Fibroblast of skin of left quadriceps (primary cell): Measurements from ENCODE around the gene KRTAP2-3.
"Not testable (repeated sequence)": the region's sequence is repeated elsewhere in the genome, so short reads cannot be mapped to it uniquely, and the experiment has no call there.

ENCODE experiments used
- DNase-seq, 2 experiments: peaks; one replicate each; pipeline ENCODE4 v3.0.0-alpha.2; 2013; ENCODE audit warnings: low read depth in 2 of 2

The KRTAP2-3 gene

DNA sequence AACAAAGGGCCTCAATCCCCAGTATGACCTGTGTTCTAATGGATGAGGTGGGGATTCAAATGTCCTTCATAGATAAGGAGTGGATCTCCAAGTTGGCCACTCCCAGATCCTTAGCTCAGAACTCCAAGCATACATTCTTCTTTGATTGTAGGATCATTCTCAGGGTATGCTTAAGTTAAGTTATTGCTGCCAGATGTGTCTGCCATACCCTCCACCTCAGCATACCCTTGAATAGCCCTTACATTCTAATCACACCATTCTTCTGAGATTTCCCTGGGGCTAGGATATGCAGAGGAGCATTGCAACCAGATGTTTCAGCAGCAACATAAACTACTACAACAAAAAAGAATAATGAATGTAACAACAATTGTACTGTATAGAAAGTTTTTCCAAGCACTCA lies 7.4 kb upstream of the KRTAP2-3 start:
- peak; percentile 86 to 87 for DNase-seq

- DNase-seq: peak; percentile 71 to 72
These were observed 6.1 kb upstream of the KRTAP2-3 start, which contains the start of gene KRTAP2-4 for GRCh38 chr17:41065829-41066624. Gene KRTAP2-4 (minus strand): TSS chr17:41065879. CDS start chr17:41065845, 34 bp downstream.

- not testable (repeated sequence) for DNase-seq
These were observed 5.2 kb upstream of the KRTAP2-3 start for GRCh38 chr17:41065016-41065689.

DNA sequence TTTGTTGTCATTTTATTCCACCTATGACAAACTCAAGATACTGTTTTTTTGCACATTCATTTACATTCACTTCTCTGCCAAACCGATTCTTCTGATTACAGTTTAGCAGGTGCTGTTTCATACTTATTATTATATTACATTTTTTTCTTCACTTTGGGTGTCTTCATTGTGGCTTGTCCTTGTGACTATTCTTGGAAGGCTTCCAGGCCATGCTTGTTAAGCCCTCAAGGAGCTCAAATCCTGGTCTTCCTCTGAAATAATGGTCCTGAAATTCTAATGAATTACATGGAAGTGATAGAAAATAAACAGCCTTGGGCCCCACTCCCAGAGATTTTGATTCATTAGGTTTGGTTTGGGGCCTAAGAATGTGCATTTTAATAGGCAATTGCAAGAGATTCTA lies 4.4 kb upstream of the KRTAP2-3 start:
- DNase-seq: no peak

DNA sequence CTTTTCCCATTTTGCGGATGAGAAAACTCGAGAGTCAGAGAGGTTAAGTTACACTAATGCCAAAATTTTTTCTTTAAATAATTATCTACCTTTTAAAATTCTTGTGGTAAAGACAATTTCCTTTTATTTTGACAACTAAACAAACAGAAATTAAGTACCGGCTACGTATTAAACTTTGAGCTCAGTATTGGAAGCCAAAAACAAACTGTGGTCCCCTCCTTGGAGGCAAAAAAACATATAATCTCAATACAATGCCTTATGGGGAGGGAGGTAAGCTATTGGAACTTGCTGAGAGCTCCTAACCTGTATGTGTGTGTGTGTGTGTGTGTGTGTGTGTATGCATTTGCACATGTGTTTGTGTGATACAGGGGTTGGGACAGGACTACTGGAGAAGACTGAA lies 3.5 kb upstream of the KRTAP2-3 start:
- DNase-seq: no peak

- peak; percentile 97 to 98 for DNase-seq
These were observed 2.0 kb upstream of the KRTAP2-3 start for GRCh38 chr17:41061964-41062363.

GRCh38 chr17:41059276-41060051 lies 450 bp downstream of the KRTAP2-3 start:
- peak; percentile 93 for DNase-seq

DNA sequence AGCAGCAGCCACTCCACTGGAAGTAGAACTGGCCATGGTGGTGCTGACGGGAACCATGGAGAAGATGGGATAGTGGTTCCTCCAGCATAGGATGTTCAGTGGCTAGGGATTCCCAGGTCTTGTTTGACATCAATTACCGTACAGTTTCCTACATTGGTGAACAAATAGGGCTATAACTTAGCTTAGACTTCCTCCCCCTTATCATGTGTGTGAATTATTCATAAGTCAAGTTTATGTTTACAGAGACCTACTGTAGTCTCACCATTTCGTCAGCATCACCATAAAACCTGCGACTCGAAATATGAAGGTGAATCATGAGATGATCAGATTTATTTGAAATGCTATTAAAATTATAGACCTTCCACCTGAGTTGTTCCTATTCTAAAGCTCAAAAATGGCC lies 1.2 kb downstream of the KRTAP2-3 start:
- no peak for DNase-seq

DNA sequence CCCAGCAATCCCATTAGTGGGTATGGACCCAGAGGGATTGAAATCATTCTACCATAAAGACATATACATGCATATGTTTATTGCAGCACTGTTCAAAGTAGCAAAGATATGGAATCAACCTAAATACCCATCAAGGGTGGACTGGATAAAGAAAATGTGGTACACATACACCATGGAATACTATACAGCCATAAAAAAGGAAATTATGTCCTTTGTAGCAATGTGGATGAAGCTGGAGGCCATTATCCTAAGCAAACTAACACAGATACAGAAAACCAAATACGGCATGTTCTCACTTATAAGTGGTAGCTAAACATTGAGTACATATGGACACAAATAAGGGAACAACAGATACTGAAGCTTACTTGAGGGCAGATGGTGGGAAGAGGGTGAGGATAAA lies 2.4 kb downstream of the KRTAP2-3 start:
- DNase-seq: no peak

DNA sequence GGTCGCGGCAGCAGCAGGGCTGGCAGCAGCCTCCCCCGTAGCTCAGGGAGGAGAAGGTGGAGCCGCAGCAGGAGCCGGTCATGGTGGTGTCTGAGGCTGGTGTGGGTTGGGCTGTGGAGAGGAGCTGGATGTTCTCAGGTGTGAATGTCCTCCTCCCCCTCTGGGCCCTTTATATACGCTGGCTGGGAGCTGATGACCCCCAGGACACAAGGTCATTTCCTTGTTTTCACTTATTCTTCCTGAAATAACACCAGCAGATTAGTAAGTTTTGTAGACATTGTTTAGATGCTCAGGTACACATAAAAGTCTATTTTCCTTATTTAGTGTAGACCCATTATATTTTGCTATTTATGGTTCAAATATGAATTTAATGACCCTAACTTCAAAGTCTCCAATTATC lies 4.8 kb downstream of the KRTAP2-3 start, which contains the start of gene KRTAP2-2:
Gene KRTAP2-2, minus strand, starts transcription at position 101 of the 400 bp plus-strand sequence. Its CDS starts 19 bp downstream, at position 82.
- not testable (repeated sequence) for DNase-seq

GRCh38 chr17:41054556-41054955 lies 5.4 kb downstream of the KRTAP2-3 start:
- DNase-seq: not testable (repeated sequence)

- DNase-seq: no peak
These were observed 5.9 kb downstream of the KRTAP2-3 start for GRCh38 chr17:41054025-41054424.

- peak in 1 of 2 experiments; percentile 54 for DNase-seq
These were observed 7.3 kb downstream of the KRTAP2-3 start for GRCh38 chr17:41052566-41052965.

GRCh38 chr17:41049110-41049509 lies 10.8 kb downstream of the KRTAP2-3 start:
- no peak for DNase-seq

GRCh38 chr17:41048441-41048840 lies 11.5 kb downstream of the KRTAP2-3 start:
- no peak for DNase-seq

- not testable (repeated sequence) for DNase-seq
These were observed 13.0 kb downstream of the KRTAP2-3 start, which contains the start of gene KRTAP2-1 for GRCh38 chr17:41046735-41047465. Gene KRTAP2-1 (minus strand): TSS chr17:41047316. CDS start chr17:41047267, 49 bp downstream.

GRCh38 chr17:41042953-41043352 lies 17.0 kb downstream of the KRTAP2-3 start:
- no peak for DNase-seq

- DNase-seq: not testable (repeated sequence)
These were observed 18.9 kb downstream of the KRTAP2-3 start, which contains the start of gene KRTAP1-1 for GRCh38 chr17:41040783-41041571. Gene KRTAP1-1 (minus strand): TSS chr17:41041450. CDS start chr17:41041397, 53 bp downstream.

- DNase-seq: no peak
These were observed 22.0 kb downstream of the KRTAP2-3 start for GRCh38 chr17:41037853-41038350.

- not testable (repeated sequence) for DNase-seq
These were observed 25.5 kb downstream of the KRTAP2-3 start, which contains the start of gene KRTAP1-3 for GRCh38 chr17:41034346-41034935. Gene KRTAP1-3 (minus strand): TSS chr17:41034874. CDS start chr17:41034821, 53 bp downstream.
